ENCODE results near the gene PFDN5. TPM values are rescaled to one million over a fixed set of nuclear protein-coding genes. Genes with fewer than 3 reads are reported as not detected.

PFDN5 gene
- total RNA-seq, 1 experiment from 2014 or later = 497 TPM

Other genes with a start within 250 kb of the PFDN5 start
- gene TNS2, start 245.5 kb upstream of the PFDN5 start, total RNA-seq (2014; rRNA removed; shearing (Covaris generic)) = 6.1 and 10.5 TPM in 2 replicates
- gene SPRYD3, start 216.2 kb upstream of the PFDN5 start, total RNA-seq (2014; rRNA removed; shearing (Covaris generic)) = 10.6 and 16.7 TPM in 2 replicates
- gene IGFBP6, start 197.9 kb upstream of the PFDN5 start, total RNA-seq (2014; rRNA removed; shearing (Covaris generic)) = 103 and 132 TPM in 2 replicates
- gene SOAT2, start 192.1 kb upstream of the PFDN5 start, total RNA-seq (2014; rRNA removed; shearing (Covaris generic)) = not detected in 2 replicates
- gene ZNF740, start 114.8 kb upstream of the PFDN5 start, total RNA-seq (2014; rRNA removed; shearing (Covaris generic)) = 6.6 and 8.6 TPM in 2 replicates
- 1.8 and 5.3 TPM in 2 replicates for gene CSAD, start 114.6 kb upstream of the PFDN5 start, total RNA-seq (2014; rRNA removed; shearing (Covaris generic))
- 0.96 and 1.1 TPM in 2 replicates for gene ITGB7, start 88.3 kb upstream of the PFDN5 start, total RNA-seq (2014; rRNA removed; shearing (Covaris generic))
- gene RARG, start 63.3 kb upstream of the PFDN5 start, total RNA-seq (2014; rRNA removed; shearing (Covaris generic)) = 11.1 and 13.8 TPM in 2 replicates
- 11.3 and 12.6 TPM in 2 replicates for gene ESPL1, start 27.2 kb upstream of the PFDN5 start, total RNA-seq (2014; rRNA removed; shearing (Covaris generic))
- gene MYG1, start 4.2 kb downstream of the PFDN5 start, total RNA-seq (2014; rRNA removed; shearing (Covaris generic)) = 55.9 and 60.0 TPM in 2 replicates
- gene AAAS, start 26.1 kb downstream of the PFDN5 start, total RNA-seq (2014; rRNA removed; shearing (Covaris generic)) = 43.9 and 56.0 TPM in 2 replicates
- not detected in 2 replicates for gene SP7, start 40.8 kb downstream of the PFDN5 start, total RNA-seq (2014; rRNA removed; shearing (Covaris generic))
- 29.3 and 35.2 TPM in 2 replicates for gene SP1, start 84.6 kb downstream of the PFDN5 start, total RNA-seq (2014; rRNA removed; shearing (Covaris generic))
- gene AMHR2, start 128.3 kb downstream of the PFDN5 start, total RNA-seq (2014; rRNA removed; shearing (Covaris generic)) = not detected in 2 replicates
- 83.5 and 86.6 TPM in 2 replicates for gene PRR13, start 146.2 kb downstream of the PFDN5 start, total RNA-seq (2014; rRNA removed; shearing (Covaris generic))
- 132 and 135 TPM in 2 replicates for gene PCBP2, start 156.6 kb downstream of the PFDN5 start, total RNA-seq (2014; rRNA removed; shearing (Covaris generic))
- 8.1 and 9.1 TPM in 2 replicates for gene MAP3K12, start 203.9 kb downstream of the PFDN5 start, total RNA-seq (2014; rRNA removed; shearing (Covaris generic))
- gene TARBP2, start 205.7 kb downstream of the PFDN5 start, total RNA-seq (2014; rRNA removed; shearing (Covaris generic)) = 50.3 and 62.6 TPM in 2 replicates
- not detected in 2 replicates for gene NPFF, start 211.9 kb downstream of the PFDN5 start, total RNA-seq (2014; rRNA removed; shearing (Covaris generic))

Measured in RPMI7951 (cell line).